GM21381 (cell line): ENCODE results near the gene ZNF836.
A peak's percentile ranks its signal among the peaks of the same experiment; 100 is the strongest.

Experiments used
- ATAC-seq: cut with Tn5 transposase; IDR thresholded peaks from one replicate; pipeline ENCODE4 v1.9.1; 2021; ENCODE audit warnings: mild to moderate bottlenecking, moderate library complexity; ENCODE audit not compliant: unreplicated experiment

ZNF836 gene

GRCh38 chr19:52188822-52189734, 17.7 kb upstream of the ZNF836 start:
- ATAC-seq, result peak; percentile 1

- no peak for ATAC-seq
Observed at GRCh38 chr19:52187407-52187806, 16.0 kb upstream of the ZNF836 start.

DNA sequence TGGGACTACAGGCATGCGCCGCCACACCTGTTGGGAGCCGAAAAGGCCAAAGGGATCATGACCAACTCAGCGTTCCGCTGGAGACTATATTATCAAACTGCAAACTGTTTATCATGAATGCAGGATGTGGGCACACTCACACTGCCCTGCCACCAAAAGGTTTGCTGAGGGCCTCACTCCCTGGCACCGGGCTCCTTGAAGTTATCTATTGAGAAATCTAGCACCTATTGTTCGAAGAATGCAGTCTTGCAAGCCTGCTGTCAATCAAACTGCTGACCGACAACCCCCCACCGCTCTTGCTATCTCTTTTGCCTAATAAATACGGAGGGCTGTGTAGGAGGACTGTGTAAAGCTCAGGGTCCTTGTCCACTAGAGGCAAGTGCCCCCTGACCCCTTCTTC, 5.2 kb upstream of the ZNF836 start:
- ATAC-seq, result no peak

GRCh38 chr19:52172347-52172746, 926 bp upstream of the ZNF836 start:
- no peak for ATAC-seq

GRCh38 chr19:52170863-52171320, 529 bp downstream of the ZNF836 start:
- peak; percentile 30 for ATAC-seq

DNA sequence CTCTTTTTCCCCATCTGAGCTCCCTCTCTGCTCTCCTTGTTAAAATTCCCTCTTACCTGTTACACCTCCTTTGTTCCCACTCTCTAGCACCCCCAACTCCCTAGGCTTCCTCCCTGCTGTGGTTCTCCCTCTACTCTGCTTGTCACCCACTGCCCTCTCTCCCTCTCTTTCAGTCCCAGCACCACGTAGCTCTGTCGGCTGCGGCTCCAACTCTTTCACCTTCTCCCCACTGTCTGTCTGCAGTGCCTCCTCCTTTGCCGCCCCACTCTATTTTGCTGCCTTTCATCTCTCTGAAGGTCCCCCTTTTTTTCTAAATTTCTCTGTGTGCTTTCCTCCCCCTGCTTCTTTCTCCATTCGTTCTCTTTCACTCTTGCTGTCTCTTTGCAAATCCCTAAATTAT, 1.1 kb downstream of the ZNF836 start:
- ATAC-seq, result no peak

- no peak for ATAC-seq
Observed at GRCh38 chr19:52155596-52156359, 15.6 kb downstream of the ZNF836 start.

GRCh38 chr19:52148256-52148655, 23.2 kb downstream of the ZNF836 start:
- no peak for ATAC-seq

GRCh38 chr19:52142001-52142595, 29.3 kb downstream of the ZNF836 start:
- ATAC-seq, result no peak

GRCh38 chr19:52141203-52141602, 30.2 kb downstream of the ZNF836 start:
- no peak for ATAC-seq

DNA sequence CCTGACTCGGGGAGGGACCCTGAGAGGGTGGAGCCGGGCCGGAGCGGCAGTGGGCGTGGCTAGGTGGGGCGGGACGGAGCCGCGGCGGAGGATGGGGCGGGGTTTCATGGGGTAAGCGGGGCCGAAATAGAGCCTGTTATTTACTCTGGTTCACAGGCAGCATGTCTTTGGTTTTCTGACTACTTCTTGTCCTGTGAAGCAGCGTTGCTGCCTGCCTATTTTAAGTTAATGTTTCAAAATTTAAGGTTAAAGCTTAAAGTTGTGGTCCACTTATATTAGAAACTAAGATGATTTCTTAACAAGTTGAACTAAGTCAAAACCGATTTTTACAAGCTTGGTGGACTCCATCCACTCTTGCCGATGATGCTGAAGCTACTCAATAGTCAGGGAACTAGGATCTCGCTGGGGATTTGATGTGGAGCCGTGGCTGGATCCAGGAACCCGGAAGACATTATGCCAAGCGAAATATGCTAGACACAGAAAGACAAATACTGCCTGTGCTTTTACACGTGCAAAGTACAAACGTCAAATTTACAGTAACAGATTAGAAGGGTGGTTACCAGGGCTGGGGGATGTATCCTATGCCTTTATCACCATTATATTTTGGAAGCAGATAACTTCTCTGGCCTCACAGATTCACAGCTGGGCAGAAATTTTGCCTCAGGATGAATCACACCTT, 31.2 kb downstream of the ZNF836 start:
- ATAC-seq, result peak; percentile 99

- ATAC-seq, result peak; percentile 46
Observed at GRCh38 chr19:52139252-52140031, 32.0 kb downstream of the ZNF836 start, which contains the start of gene ZNF616. TSS of gene ZNF616 (minus strand) at chr19:52139938. CDS start at chr19:52130512, 9,426 bp downstream.

GRCh38 chr19:52138983-52139251, 32.5 kb downstream of the ZNF836 start:
- ATAC-seq, result no peak

DNA sequence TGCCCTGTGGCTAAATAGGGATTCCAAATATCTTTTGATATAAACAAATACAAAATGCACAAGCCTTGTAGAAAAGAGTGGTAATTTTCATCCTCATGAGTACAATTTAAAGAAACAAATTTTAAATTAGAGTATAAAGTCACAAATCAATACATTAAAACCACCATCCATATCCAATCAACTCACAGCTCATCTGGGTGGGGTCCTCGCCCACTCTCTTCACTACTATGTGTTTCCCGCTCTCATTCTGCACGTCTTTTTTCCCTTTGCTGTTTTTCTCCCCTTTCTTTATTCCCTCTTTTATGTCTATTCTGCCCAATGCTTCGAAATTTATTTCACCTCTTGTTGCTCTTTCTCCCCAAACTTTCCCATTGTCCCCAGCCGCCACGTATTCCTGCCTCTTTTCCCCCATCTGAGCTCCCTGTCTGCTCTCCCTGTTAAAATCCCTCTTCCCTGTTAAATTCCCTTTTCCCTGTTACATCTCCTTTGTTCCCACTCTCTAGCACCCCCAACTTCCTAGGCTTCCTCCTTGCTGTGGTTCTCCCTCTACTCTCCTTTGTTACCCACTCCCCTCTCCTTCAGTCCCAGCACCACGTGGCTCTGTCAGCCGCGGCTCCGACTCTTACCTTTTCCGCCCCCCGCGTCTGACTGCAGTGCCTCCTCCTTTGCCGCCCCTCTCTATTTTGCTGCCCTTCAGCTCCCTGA, 33.0 kb downstream of the ZNF836 start:
- no peak for ATAC-seq

DNA sequence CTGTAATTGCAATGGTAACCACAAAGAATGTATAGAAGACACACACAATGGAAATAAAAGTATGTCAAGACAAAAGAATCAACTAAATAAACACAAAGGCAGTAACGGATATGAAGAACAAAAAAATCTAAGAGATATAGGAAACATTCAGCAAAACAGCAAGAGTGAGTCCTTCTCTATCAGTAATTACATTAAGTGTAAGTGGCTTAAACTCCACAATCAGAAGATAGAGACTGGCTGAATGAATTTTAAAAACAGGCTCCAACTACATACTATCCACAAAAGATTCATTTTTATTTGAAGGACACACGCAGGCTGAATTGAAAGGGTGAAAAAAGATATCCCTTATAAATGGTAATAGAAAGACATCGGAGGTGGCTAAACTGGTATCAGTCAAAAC, 51.1 kb downstream of the ZNF836 start:
- ATAC-seq, result no peak

- no peak for ATAC-seq
Observed at GRCh38 chr19:52115526-52116053, 55.8 kb downstream of the ZNF836 start.

DNA sequence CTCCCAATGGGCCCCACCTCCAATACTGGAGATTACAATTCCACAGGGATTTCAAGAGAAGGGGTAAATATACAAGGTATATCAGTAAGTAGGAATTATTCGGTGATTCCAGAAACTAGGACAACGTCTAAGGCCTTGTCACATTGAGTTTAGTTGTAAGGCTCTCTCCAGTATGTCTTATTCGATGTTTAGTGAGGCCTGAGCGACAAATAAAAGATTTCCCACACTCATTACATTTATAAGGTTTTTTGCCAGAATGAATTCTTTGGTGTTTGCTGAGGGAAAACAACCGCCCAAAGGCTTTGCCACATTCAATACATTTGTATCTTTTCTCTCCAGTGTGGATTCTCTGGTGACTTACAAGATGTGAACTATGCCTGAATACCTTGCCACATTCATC, 56.7 kb downstream of the ZNF836 start:
- ATAC-seq, result no peak

- ATAC-seq, result no peak
Observed at GRCh38 chr19:52112624-52113023, 58.8 kb downstream of the ZNF836 start.

- no peak for ATAC-seq
Observed at GRCh38 chr19:52110780-52111179, 60.6 kb downstream of the ZNF836 start.
